NT2/D1 (cell line): Measurements from ENCODE around the gene UNG.

Experiments
- DNase-seq: peaks from one replicate; pipeline ENCODE4 v3.0.0-alpha.2; 2011; ENCODE audit warnings: low read depth, low spot score
- H3K27me3 ChIP-seq: 2 replicates; pipeline ENCODE4 v1.6.0; 2011; ENCODE audit warnings: mild to moderate bottlenecking; ENCODE audit not compliant: insufficient read length, insufficient read depth
- H3K36me3 ChIP-seq: 2 replicates; pipeline ENCODE4 v1.6.1; 2011; ENCODE audit warnings: mild to moderate bottlenecking, low read length, mixed read lengths; ENCODE audit not compliant: insufficient read depth, insufficient read length
- H3K4me1 ChIP-seq: 2 replicates; pipeline ENCODE4 v1.5.1; 2011; ENCODE audit not compliant: insufficient read depth, insufficient read length
- H3K4me3 ChIP-seq: 2 replicates; pipeline ENCODE4 v1.5.1; 2011; ENCODE audit warnings: low read depth; ENCODE audit not compliant: insufficient read length
- H3K9ac ChIP-seq: 2 replicates; pipeline ENCODE4 v1.6.0; 2011; ENCODE audit warnings: low read depth; ENCODE audit not compliant: insufficient read length
- H3K9me3 ChIP-seq: 2 replicates; pipeline ENCODE4 v1.5.1; 2011; ENCODE audit warnings: mild to moderate bottlenecking, low read length; ENCODE audit not compliant: insufficient read depth
- SUZ12 ChIP-seq: IDR thresholded peaks from 2 replicates; pipeline ENCODE4 v1.6.1; 2011; ENCODE audit not compliant: insufficient read length, insufficient read depth; ENCODE audit errors: extremely low read depth
- YY1 ChIP-seq: IDR thresholded peaks from 2 replicates; pipeline ENCODE4 v1.6.1; 2011; ENCODE audit not compliant: insufficient read length, insufficient read depth
- ZNF274 ChIP-seq: IDR thresholded peaks from 2 replicates; pipeline ENCODE4 v1.6.1; 2011; ENCODE audit warnings: mild to moderate bottlenecking, low read depth, low read length

UNG gene

GRCh38 chr12:109160433-109160832 lies 63.0 kb downstream of the UNG start:
- Histone ChIP-seq H3K9ac (no peak overlapping the region), H3K4me3 (no peak overlapping the region), H3K9me3 (no peaks in the 10 kb centered on the region), H3K4me1 (no peaks in the 10 kb centered on the region), H3K36me3 (no peaks in the 10 kb centered on the region), H3K27me3 (no peaks in the 10 kb centered on the region)
- no peak for DNase-seq
- no peak for TF ChIP-seq ZNF274
- no peak for TF ChIP-seq SUZ12
- TF ChIP-seq YY1 = no peak
